ENCODE results near the gene MORF4L1.

MORF4L1 gene

GRCh38 chr15:78915341-78916087 is 42.8 kb downstream of the MORF4L1 start:
- H3K4me3 ChIP-seq (ENCODE audit: low read depth, low read length) = no peak overlapping the region
- no peak for DNase-seq (ENCODE audit: low read depth)
- TF ChIP-seq CTCF (IDR thresholded peaks at IDR 0.05; ENCODE audit: control insufficient read depth, extremely low read depth, insufficient read depth) = no peak

GRCh38 chr15:78916088-78916487 is 43.4 kb downstream of the MORF4L1 start:
- no peak for TF ChIP-seq CTCF (IDR thresholded peaks at IDR 0.05; ENCODE audit: control insufficient read depth, extremely low read depth, insufficient read depth)
- DNase-seq (ENCODE audit: low read depth) = no peak
- H3K4me3 ChIP-seq (ENCODE audit: low read depth, low read length) = no peak overlapping the region

DNA sequence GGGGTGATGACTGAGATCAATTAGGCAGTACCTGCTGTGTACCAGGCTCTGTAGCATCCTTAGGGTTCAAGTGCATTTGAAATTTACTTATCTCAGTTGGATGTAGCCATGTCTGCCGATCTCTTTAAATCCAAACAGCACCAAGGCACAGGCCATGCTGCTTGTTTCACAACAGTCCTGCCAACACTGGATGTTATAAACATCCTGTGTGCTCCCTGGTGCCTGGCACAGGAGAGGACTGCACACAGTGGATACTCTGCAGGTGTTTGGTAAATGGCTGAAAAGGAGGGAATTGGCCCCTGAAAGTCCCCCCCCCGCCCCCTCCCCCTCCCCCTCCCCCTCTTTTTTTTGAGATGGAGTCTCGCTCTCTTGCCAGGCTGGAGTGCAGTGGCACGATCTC is 45.2 kb downstream of the MORF4L1 start:
- no peak overlapping the region for H3K4me3 ChIP-seq (ENCODE audit: low read depth, low read length)
- no peak for DNase-seq (ENCODE audit: low read depth)
- no peak for TF ChIP-seq CTCF (IDR thresholded peaks at IDR 0.05; ENCODE audit: control insufficient read depth, extremely low read depth, insufficient read depth)

GRCh38 chr15:78921517-78921916 is 48.8 kb downstream of the MORF4L1 start:
- TF ChIP-seq CTCF (IDR thresholded peaks at IDR 0.05; ENCODE audit: control insufficient read depth, extremely low read depth, insufficient read depth) = no peak
- DNase-seq (ENCODE audit: low read depth) = no peak
- no peak overlapping the region for H3K4me3 ChIP-seq (ENCODE audit: low read depth, low read length)

DNA sequence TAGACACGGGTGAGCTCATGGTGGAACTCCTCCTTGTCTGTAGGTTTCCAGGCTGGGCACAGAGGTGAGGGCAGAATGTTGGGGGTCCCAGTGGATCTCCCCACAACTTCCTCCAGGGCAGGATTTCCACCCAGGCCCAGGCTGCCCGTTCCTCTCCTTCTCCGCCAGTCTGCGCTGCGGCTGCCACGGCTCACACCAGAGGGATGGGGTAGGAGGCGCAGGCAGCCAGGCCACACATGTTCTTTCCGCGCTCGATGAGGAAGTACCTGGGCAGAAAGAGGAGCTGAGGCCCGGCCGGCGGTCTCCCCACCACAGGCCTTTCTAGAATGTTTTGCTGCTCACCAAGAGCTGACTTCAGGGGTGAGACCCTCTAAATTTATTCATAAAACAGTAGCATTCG is 49.2 kb downstream of the MORF4L1 start:
- DNase-seq (ENCODE audit: low read depth) = no peak
- no peak for TF ChIP-seq CTCF (IDR thresholded peaks at IDR 0.05; ENCODE audit: control insufficient read depth, extremely low read depth, insufficient read depth)

GRCh38 chr15:78922527-78922926 is 49.8 kb downstream of the MORF4L1 start:
- no peak for DNase-seq (ENCODE audit: low read depth)
- TF ChIP-seq CTCF (IDR thresholded peaks at IDR 0.05; ENCODE audit: control insufficient read depth, extremely low read depth, insufficient read depth) = no peak
- no peak overlapping the region for H3K4me3 ChIP-seq (ENCODE audit: low read depth, low read length)

More for the DNA sequence above, 49.2 kb downstream of the MORF4L1 start:
- no peak overlapping the region for H3K4me3 ChIP-seq (ENCODE audit: low read depth, low read length)

- H3K4me3 ChIP-seq (ENCODE audit: low read depth, low read length) = no peak overlapping the region
- TF ChIP-seq CTCF (IDR thresholded peaks at IDR 0.05; ENCODE audit: control insufficient read depth, extremely low read depth, insufficient read depth) = no peak
- DNase-seq (ENCODE audit: low read depth) = no peak
These were observed 50.3 kb downstream of the MORF4L1 start for GRCh38 chr15:78923015-78923414.
